K562 (cell line): ENCODE results near the gene MAGOHB. TPM values are rescaled to one million over a fixed set of nuclear protein-coding genes. Genes with fewer than 3 reads are reported as not detected.

Experiments used
- ATAC-seq: fragments of 200-7000 bp; cut with Tn5 transposase; 3 replicates; pipeline ENCODE4 v1.9.1; 2020; ENCODE audit warnings: moderate library complexity
- BruUV-seq: library from RNA; stranded (reverse); fragments of 400-500 nt; replicated peaks from 2 replicates; lab custom pipeline; 2021; lab: Mats Ljungman, UMichigan
- CTCF ChIA-PET: fragments of 300-600 bp; formaldehyde crosslinking; extraction: SDS; loops from one replicate; lab custom pipeline; 2021; ENCODE audit warnings: low intra/inter-chr PET ratio; lab: Yijun Ruan, JAX
- POLR2A ChIA-PET: fragments of 300-600, 350-650 bp; sonication (Branson Sonifier 250); formaldehyde crosslinking; extraction: SDS; loops from one replicate; lab custom pipeline; 2021; ENCODE audit warnings: antibody characterized with exemption, inconsistent platforms; lab: Yijun Ruan, JAX
- DNase-seq, 4 experiments: peaks; one replicate each; pipeline versions ENCODE4 v3.0.0 to v3.0.0-alpha.2; 2011 to 2018; ENCODE audit warnings: low spot score in 3 of 4, mixed read lengths in 3 of 4; ENCODE audit errors: extremely low read depth in 1 of 4
- FAIRE-seq: peaks from 2 replicates; lab custom pipeline; 2011; peaks lifted over from hg19 to GRCh38; lab: Jason Lieb, UNC
- H2AFZ ChIP-seq: 2 replicates; pipeline ENCODE4 v1.6.0; 2011; ENCODE audit warnings: low read depth, low read length, control low read depth, inconsistent platforms
- H3K27ac ChIP-seq: fragments of 200-600 bp; 3 replicates; pipeline ENCODE4 v1.8.0; 2011; ENCODE audit warnings: low read depth, mild to moderate bottlenecking, control low read depth, inconsistent platforms, low read length, moderate library complexity, mixed read lengths; ENCODE audit errors: extremely low read depth
- H3K27me3 ChIP-seq, 2 experiments: fragments of 300-600 bp in 1 of 2; 2 replicates in 1 of 2; 3 replicates in 1 of 2; pipeline versions ENCODE4 v1.6.0 to v1.8.0; 2011; ENCODE audit warnings: inconsistent platforms in 2 of 2, low read length in 2 of 2, mild to moderate bottlenecking in 1 of 2, mixed read lengths in 1 of 2, moderate library complexity in 1 of 2; ENCODE audit not compliant: control insufficient read depth in 2 of 2, insufficient read depth in 2 of 2
- H3K36me3 ChIP-seq: fragments of 300-600 bp; 3 replicates; pipeline ENCODE4 v1.8.0; 2011; ENCODE audit warnings: mild to moderate bottlenecking, low read length, inconsistent platforms; ENCODE audit not compliant: control insufficient read depth, insufficient read depth
- H3K4me1 ChIP-seq, 2 experiments: fragments of 200-600 bp in 1 of 2; replicated peaks in 1 of 2; 2 replicates in 1 of 2; 3 replicates in 1 of 2; pipeline versions ENCODE4 v1.5.1 to v1.8.0; 2011; ENCODE audit warnings: inconsistent platforms in 2 of 2, low read length in 2 of 2, mild to moderate bottlenecking in 1 of 2, mixed read lengths in 1 of 2, moderate library complexity in 1 of 2; ENCODE audit not compliant: control insufficient read depth in 2 of 2, insufficient read depth in 2 of 2
- H3K4me2 ChIP-seq: 2 replicates; pipeline ENCODE4 v1.6.1; 2011; ENCODE audit warnings: low read length, control low read depth, inconsistent platforms, mixed read lengths; ENCODE audit not compliant: insufficient read depth
- H3K4me3 ChIP-seq: fragments of 200-600 bp; sonication (generic), shearing (Covaris generic); 2 replicates; pipeline ENCODE4 v1.5.1; 2016; ENCODE audit warnings: control low read depth, inconsistent platforms
- H3K79me2 ChIP-seq: fragments of 200-600 bp; 3 replicates; pipeline ENCODE4 v1.8.0; 2011; ENCODE audit warnings: low read length, inconsistent platforms; ENCODE audit not compliant: control insufficient read depth, insufficient read depth
- H3K9ac ChIP-seq, 2 experiments: 2 replicates each; pipeline versions ENCODE4 v1.6.0 to v1.6.1; 2011; ENCODE audit warnings: low read depth in 2 of 2, low read length in 2 of 2, control low read depth in 1 of 2, inconsistent platforms in 1 of 2, mild to moderate bottlenecking in 1 of 2, mixed read lengths in 1 of 2; ENCODE audit not compliant: insufficient read depth in 1 of 2
- H3K9me1 ChIP-seq: one replicate; pipeline ENCODE4 v1.6.0; 2011; ENCODE audit warnings: inconsistent platforms, mild to moderate bottlenecking, low read length, moderate library complexity; ENCODE audit not compliant: control insufficient read depth, insufficient read depth
- H3K9me3 ChIP-seq: replicated peaks from 2 replicates; pipeline ENCODE4 v1.5.1; 2011; ENCODE audit warnings: low read depth, low read length, inconsistent platforms; ENCODE audit not compliant: control insufficient read depth, insufficient read depth
- H4K20me1 ChIP-seq: replicated peaks from 2 replicates; pipeline ENCODE4 v1.6.1; 2011; ENCODE audit warnings: low read length, inconsistent platforms, mixed read lengths; ENCODE audit not compliant: control insufficient read depth, insufficient read depth
- ARID3B ChIP-seq: fragments of 250-450 bp; sonication (Bioruptor Pico); IDR thresholded peaks from 2 replicates; pipeline ENCODE4 v1.4.0; 2020; ENCODE audit warnings: borderline replicate concordance
- HBP1 ChIP-seq: fragments of 450-650 bp; formaldehyde crosslinking; IDR thresholded peaks from 2 replicates; pipeline ENCODE4 v1.4.0; 2022; ENCODE audit warnings: missing genetic modification characterization
- MXD1 ChIP-seq: fragments of 250-450 bp; sonication (Bioruptor Pico); IDR thresholded peaks from 2 replicates; pipeline ENCODE4 v1.8.0; 2021; ENCODE audit warnings: borderline replicate concordance, mild to moderate bottlenecking, moderate library complexity; ENCODE audit not compliant: poor library complexity, severe bottlenecking
- ZBTB33 ChIP-seq: sonication (generic); formaldehyde crosslinking; IDR thresholded peaks from 2 replicates; pipeline ENCODE4 v1.8.1; 2023; ENCODE audit warnings: mild to moderate bottlenecking, missing genetic modification reagents
- ZMIZ1 ChIP-seq, 2 experiments: fragments of 150-350 bp in 1 of 2; IDR thresholded peaks; 2 replicates each; pipeline ENCODE4 v1.6.1; 2012 to 2016; ENCODE audit warnings: low read depth in 2 of 2, low read length in 2 of 2, mild to moderate bottlenecking in 1 of 2, moderate library complexity in 1 of 2
- ZNF197 ChIP-seq: fragments of 200-800 bp; sonication (Bioruptor generic); IDR thresholded peaks from 2 replicates; pipeline ENCODE4 v1.6.1; 2016; ENCODE audit warnings: low read depth, missing genetic modification characterization, missing compliant biosample characterization
- WGBS: fragments of 100-300 bp; shearing (Covaris generic); methylation state at CpG from one replicate; pipeline ENCODE4 v1.1.6; 2016; ENCODE audit warnings: low coverage, mixed read lengths; ENCODE audit not compliant: insufficient coverage; ENCODE audit errors: missing lambda C conversion rate; 5-methylcytosine and 5-hydroxymethylcytosine counted together
- in situ Hi-C: fragments of 300-500 bp; cut with MboI; formaldehyde crosslinking; loops from 4 replicates; pipeline ENCODE4 v1.15.0; 2018; ENCODE audit warnings: inconsistent platforms, mixed read lengths
- intact Hi-C: fragments of 100-400 bp; cut with micrococcal nuclease; formaldehyde crosslinking; loops from 2 replicates; pipeline ENCODE4 v1.14.2; 2022
- polyA plus RNA-seq, 8 experiments: library from polyadenylated mRNA; depleted of rRNA in 4 of 8; stranded (reverse) in 5 of 8; unstranded in 3 of 8; fragments of >200 nt; fragmentation: Nextera tagmentation in 2 of 8; fragmentation: Illumina TruSeq in 1 of 8; extraction: Ambion mirVana in 2 of 8; extraction: Trizol in 1 of 8; gene quantifications; 2 replicates each; pipeline versions ENCODE4 v1.2.1 to v1.2.3, GENCODE V29; 2011 to 2014; ENCODE audit warnings: inconsistent platforms in 1 of 8, missing spikeins in 1 of 8
- total RNA-seq, 7 experiments: library from RNA; depleted of rRNA in 6 of 7; stranded (reverse); fragments of >200 nt in 6 of 7; fragmentation: Illumina TruSeq in 2 of 7; extraction: Trizol in 2 of 7; gene quantifications; 2 replicates each; pipeline versions ENCODE4 v1.2.1 to v1.2.3, GENCODE V29; 2011 to 2021; ENCODE audit warnings: low replicate concordance in 1 of 7

The MAGOHB gene
- total and polyA plus RNA-seq, 9 of the 15 experiments (the other 6 are each of a cell fraction or from before 2014, with no cell fraction given): 34.5 to 177 (median 85.4) TPM

GRCh38 chr12:10563002-10563401, 50.4 kb downstream of the MAGOHB start:
- Histone ChIP-seq H3K9me1 (no peaks in the 10 kb centered on the region), H3K9me3 (no peaks in the 10 kb centered on the region), H3K4me2 (no peak overlapping the region), H3K79me2 (no peaks in the 10 kb centered on the region), H3K27ac (no peak overlapping the region), H3K27me3 (no peaks in the 10 kb centered on the region), H4K20me1 (no peaks in the 10 kb centered on the region), H3K9ac (no peak overlapping the region), H3K36me3 (no peaks in the 10 kb centered on the region), H2AFZ (no peak overlapping the region), H3K4me1 (no peaks in the 10 kb centered on the region), H3K4me3 (no peak overlapping the region)
- ChIA-PET POLR2A (no interaction called here), CTCF (interaction anchor here (1.1 to 2.8 kb wide), 4 partner anchors 187 to 410 kb away, joined by 4 to 21 read pairs (median 11); no protein-coding TSS in a partner anchor)
- 17% methylated on average over 1 of the region's 1 CpG for WGBS
- intact Hi-C loops (loop anchor here (2.0 to 5.0 kb wide), 2 partner anchors 109 to 328 kb away; partner anchors contain the start of gene STYK1), in situ Hi-C loops (loop anchor here (10.0 kb wide), 1 partner anchor 328 kb away; no protein-coding TSS in a partner anchor)
- no peak for ATAC-seq
- no TSS peak for BruUV-seq
- no peak for DNase-seq
- FAIRE-seq: no peak
- TF ChIP-seq ZMIZ1 (IDR thresholded peaks at IDR 0.05; ENCODE audit: low read depth in 2 of 2, low read length in 2 of 2) (no peak), ARID3B (CRISPR knock-in tag) (no peak), ZNF197 (CRISPR knock-in tag) (no peak), ZBTB33 (CRISPR knock-in tag) (no peak), HBP1 (CRISPR knock-in tag) (no peak), MXD1 (CRISPR knock-in tag) (no peak)
